Measurements from ENCODE around the gene BCAS4.
"Not testable (repeated sequence)": the region's sequence is repeated elsewhere in the genome, so short reads cannot be mapped to it uniquely, and the experiment has no call there.

Gene BCAS4

GRCh38 chr20:50762045-50762422 is 32.8 kb upstream of the BCAS4 start:
- Mint-ChIP-seq H3K36me3 (ENCODE audit: low read depth) (no peaks in the 10 kb centered on the region), H3K4me1 (peaks cover 52% of the 10 kb centered on the region), H3K4me3 (no peak overlapping the region), H3K27ac (peak overlapping the region; percentile 50), H3K27me3 (ENCODE audit: low read depth, poor library complexity) (peaks cover 5% of the 10 kb centered on the region), H3K9me3 (no peaks in the 10 kb centered on the region)
- no peak for DNase-seq
- TF ChIP-seq CTCF (IDR thresholded peaks at IDR 0.05): no peak

GRCh38 chr20:50762435-50763220 is 32.2 kb upstream of the BCAS4 start:
- H3K36me3 Mint-ChIP-seq (ENCODE audit: low read depth): no peaks in the 10 kb centered on the region
- no peaks in the 10 kb centered on the region for H3K9me3 Mint-ChIP-seq
- H3K4me3 Mint-ChIP-seq: no peak overlapping the region
- H3K27me3 Mint-ChIP-seq (ENCODE audit: low read depth, poor library complexity): peaks cover 9% of the 10 kb centered on the region
- H3K27ac Mint-ChIP-seq: peak overlapping the region; percentile 33
- no peak for DNase-seq
- no peak for TF ChIP-seq CTCF (IDR thresholded peaks at IDR 0.05)
- peaks cover 58% of the 10 kb centered on the region for H3K4me1 Mint-ChIP-seq

- H3K9me3 Mint-ChIP-seq; H3K36me3 Mint-ChIP-seq (ENCODE audit: low read depth); H3K27me3 Mint-ChIP-seq (ENCODE audit: low read depth, poor library complexity); H3K27ac Mint-ChIP-seq; DNase-seq; H3K4me3 Mint-ChIP-seq: not testable (repeated sequence)
- H3K4me1 Mint-ChIP-seq: peaks cover 57% of the 10 kb centered on the region
These were observed 31.1 kb upstream of the BCAS4 start for GRCh38 chr20:50763550-50764458.

GRCh38 chr20:50765251-50765650 is 29.6 kb upstream of the BCAS4 start:
- H3K36me3 Mint-ChIP-seq (ENCODE audit: low read depth); H3K4me3 Mint-ChIP-seq; H3K27ac Mint-ChIP-seq; H3K9me3 Mint-ChIP-seq; H3K27me3 Mint-ChIP-seq (ENCODE audit: low read depth, poor library complexity); DNase-seq: not testable (repeated sequence)
- peaks cover 51% of the 10 kb centered on the region for H3K4me1 Mint-ChIP-seq

- H3K36me3 Mint-ChIP-seq (ENCODE audit: low read depth): no peaks in the 10 kb centered on the region
- no peak for TF ChIP-seq CTCF (IDR thresholded peaks at IDR 0.05)
- no peak overlapping the region for H3K27ac Mint-ChIP-seq
These were observed 29.2 kb upstream of the BCAS4 start for GRCh38 chr20:50765674-50766073.

GRCh38 chr20:50766955-50767809 is 27.7 kb upstream of the BCAS4 start:
- peaks cover 40% of the 10 kb centered on the region for H3K4me1 Mint-ChIP-seq
- not testable (repeated sequence) for H3K36me3 Mint-ChIP-seq (ENCODE audit: low read depth); DNase-seq; H3K27me3 Mint-ChIP-seq (ENCODE audit: low read depth, poor library complexity); H3K9me3 Mint-ChIP-seq; H3K4me3 Mint-ChIP-seq
- H3K27ac Mint-ChIP-seq: peak overlapping the region; percentile 30

More at GRCh38 chr20:50765674-50766073, 29.2 kb upstream of the BCAS4 start:
- no peak for DNase-seq
- H3K27me3 Mint-ChIP-seq (ENCODE audit: low read depth, poor library complexity): peaks cover 9% of the 10 kb centered on the region
- peaks cover 51% of the 10 kb centered on the region for H3K4me1 Mint-ChIP-seq
- no peaks in the 10 kb centered on the region for H3K9me3 Mint-ChIP-seq
- no peak overlapping the region for H3K4me3 Mint-ChIP-seq

GRCh38 chr20:50768991-50769390 is 25.9 kb upstream of the BCAS4 start:
- not testable (repeated sequence) for H3K9me3 Mint-ChIP-seq; DNase-seq; H3K4me3 Mint-ChIP-seq; H3K27ac Mint-ChIP-seq; H3K27me3 Mint-ChIP-seq (ENCODE audit: low read depth, poor library complexity); H3K36me3 Mint-ChIP-seq (ENCODE audit: low read depth)
- H3K4me1 Mint-ChIP-seq: peaks cover 27% of the 10 kb centered on the region

GRCh38 chr20:50769551-50770085 is 25.2 kb upstream of the BCAS4 start:
- H3K4me3 Mint-ChIP-seq; H3K27me3 Mint-ChIP-seq (ENCODE audit: low read depth, poor library complexity); H3K36me3 Mint-ChIP-seq (ENCODE audit: low read depth); H3K9me3 Mint-ChIP-seq; H3K27ac Mint-ChIP-seq; DNase-seq: not testable (repeated sequence)
- peaks cover 21% of the 10 kb centered on the region for H3K4me1 Mint-ChIP-seq

GRCh38 chr20:50771419-50772080 is 23.3 kb upstream of the BCAS4 start:
- H3K36me3 Mint-ChIP-seq (ENCODE audit: low read depth); H3K4me3 Mint-ChIP-seq; H3K27ac Mint-ChIP-seq; H3K9me3 Mint-ChIP-seq; DNase-seq: not testable (repeated sequence)
- peaks cover 19% of the 10 kb centered on the region for H3K4me1 Mint-ChIP-seq
- peaks cover 11% of the 10 kb centered on the region for H3K27me3 Mint-ChIP-seq (ENCODE audit: low read depth, poor library complexity)

Data from nephron progenitor cell (in vitro differentiated cells).